Neural cell (in vitro differentiated cells): Measurements from ENCODE around the gene BTBD3. TPM values are rescaled to one million over a fixed set of nuclear protein-coding genes. Genes with fewer than 3 reads are reported as not detected.

Experiments used
- H2AFZ ChIP-seq: fragments of 200-600, 300-800 bp; sonication (generic), shearing (Covaris generic); 2 replicates; pipeline ENCODE4 v1.6.0; 2014; ENCODE audit warnings: low read depth, mild to moderate bottlenecking, antibody characterized with exemption, low read length, moderate library complexity
- H3F3A ChIP-seq: fragments of 200-600 bp; shearing (Covaris generic); 2 replicates; pipeline ENCODE4 v1.6.1; 2016; ENCODE audit warnings: mild to moderate bottlenecking, moderate library complexity, mixed read lengths, antibody characterized with exemption, low read length; ENCODE audit not compliant: insufficient read depth, poor library complexity, severe bottlenecking
- H3K27ac ChIP-seq: fragments of 200-600, 300-800 bp; sonication (generic), shearing (Covaris generic); 2 replicates; pipeline ENCODE4 v1.5.1; 2014; ENCODE audit warnings: mild to moderate bottlenecking, low read length, moderate library complexity
- H3K27me3 ChIP-seq: fragments of 300-800, 200-600 bp; sonication (generic), shearing (Covaris generic); 2 replicates; pipeline ENCODE4 v1.6.0; 2014; ENCODE audit warnings: mild to moderate bottlenecking, low read depth, low read length, moderate library complexity; ENCODE audit not compliant: insufficient read depth
- H3K36me3 ChIP-seq: fragments of 300-800, 200-600 bp; sonication (generic), shearing (Covaris generic); 2 replicates; pipeline ENCODE4 v1.5.1; 2014; ENCODE audit warnings: mild to moderate bottlenecking, antibody characterized with exemption, low read length, moderate library complexity; ENCODE audit not compliant: insufficient read depth
- H3K4me2 ChIP-seq: fragments of 300-800, 200-600 bp; sonication (generic), shearing (Covaris generic); 2 replicates; pipeline ENCODE4 v1.6.0; 2014; ENCODE audit warnings: mild to moderate bottlenecking, low read length
- H3K4me3 ChIP-seq: fragments of 300-800, 200-600 bp; sonication (generic), shearing (Covaris generic); 2 replicates; pipeline ENCODE4 v1.5.1; 2014; ENCODE audit warnings: mild to moderate bottlenecking, low read length, moderate library complexity
- H3K79me2 ChIP-seq: fragments of 200-600 bp; shearing (Covaris generic); replicated peaks from 2 replicates; pipeline ENCODE4 v1.6.0; 2014; ENCODE audit warnings: mild to moderate bottlenecking, low read length, moderate library complexity; ENCODE audit not compliant: insufficient read depth
- H3K9ac ChIP-seq: fragments of 300-800, 200-600 bp; sonication (generic), shearing (Covaris generic); 2 replicates; pipeline ENCODE4 v1.6.1; 2016; ENCODE audit warnings: mild to moderate bottlenecking, low read length, mixed read lengths
- H3K9me2 ChIP-seq: fragments of 200-600 bp; shearing (Covaris generic); 2 replicates; pipeline ENCODE4 v1.6.1; 2016; ENCODE audit warnings: mild to moderate bottlenecking, low read length, mixed read lengths; ENCODE audit not compliant: insufficient read depth
- H3K9me3 ChIP-seq: fragments of 200-600, 300-800 bp; sonication (generic), shearing (Covaris generic); 2 replicates; pipeline ENCODE4 v1.6.1; 2016; ENCODE audit warnings: mild to moderate bottlenecking, mixed run types, low read length, moderate library complexity, mixed read lengths
- H4K20me1 ChIP-seq: fragments of 200-600 bp; shearing (Covaris generic); 2 replicates; pipeline ENCODE4 v1.6.1; 2016; ENCODE audit warnings: mild to moderate bottlenecking, mixed run types; ENCODE audit not compliant: insufficient read depth
- CTCF ChIP-seq: fragments of 450-650 bp; IDR thresholded peaks from 2 replicates; pipeline ENCODE4 v1.5.1; 2014; ENCODE audit warnings: antibody characterized with exemption, mild to moderate bottlenecking, moderate library complexity; ENCODE audit not compliant: poor library complexity, severe bottlenecking
- EP300 ChIP-seq: fragments of 450-650 bp; conservative IDR thresholded peaks from 2 replicates; pipeline ENCODE4 v1.6.1; 2014; ENCODE audit warnings: antibody characterized with exemption, mild to moderate bottlenecking, moderate library complexity; ENCODE audit not compliant: poor library complexity, severe bottlenecking
- EZH2 ChIP-seq: fragments of 200-600, 300-800 bp; shearing (Covaris generic), sonication (generic); IDR thresholded peaks from 2 replicates; pipeline ENCODE4 v1.6.1; 2014; ENCODE audit warnings: antibody characterized with exemption, low read length, borderline replicate concordance, mild to moderate bottlenecking; ENCODE audit not compliant: insufficient read depth, poor library complexity, severe bottlenecking
- MXI1 ChIP-seq: fragments of 450-650 bp; conservative IDR thresholded peaks from 2 replicates; pipeline ENCODE4 v1.6.1; 2014; ENCODE audit warnings: antibody characterized with exemption, mild to moderate bottlenecking; ENCODE audit not compliant: poor library complexity, severe bottlenecking
- POLR2AphosphoS5 ChIP-seq: IDR thresholded peaks from 2 replicates; pipeline ENCODE4 v1.6.1; 2012
- RAD21 ChIP-seq: fragments of 450-650 bp; conservative IDR thresholded peaks from 2 replicates; pipeline ENCODE4 v1.6.1; 2014; ENCODE audit warnings: antibody characterized with exemption, mild to moderate bottlenecking, moderate library complexity
- REST ChIP-seq: IDR thresholded peaks from 2 replicates; pipeline ENCODE4 v1.6.1; 2012; ENCODE audit warnings: borderline replicate concordance
- SMC3 ChIP-seq: fragments of 450-650 bp; conservative IDR thresholded peaks from 2 replicates; pipeline ENCODE4 v1.6.1; 2014; ENCODE audit warnings: antibody characterized with exemption, mild to moderate bottlenecking, moderate library complexity; ENCODE audit not compliant: poor library complexity
- TAF1 ChIP-seq: IDR thresholded peaks from 2 replicates; pipeline ENCODE4 v1.6.1; 2012; ENCODE audit warnings: low read depth
- polyA plus RNA-seq: library from polyadenylated mRNA; depleted of rRNA; stranded (reverse); fragments of >200 nt; gene quantifications from 2 replicates; pipeline ENCODE4 v1.2.3, GENCODE V29; 2014

Gene BTBD3
- polyA plus RNA-seq, 1 donor from 2014 or later, result 90.0 TPM

GRCh38 chr20:11912013-11912658 is 5.6 kb upstream of the BTBD3 start:
- Histone ChIP-seq H3K36me3 (no peaks in the 10 kb centered on the region), H3F3A (no peaks in the 10 kb centered on the region), H3K27ac (no peak overlapping the region), H3K9me2 (no peaks in the 10 kb centered on the region), H3K4me2 (no peak overlapping the region), H4K20me1 (no peaks in the 10 kb centered on the region), H3K27me3 (no peaks in the 10 kb centered on the region), H3K9me3 (no peaks in the 10 kb centered on the region), H3K79me2 (peaks cover 83% of the 10 kb centered on the region), H2AFZ (no peak overlapping the region), H3K9ac (no peak overlapping the region), H3K4me3 (no peak overlapping the region)
- TF ChIP-seq CTCF (peak; percentile 19), MXI1 (no peak)

GRCh38 chr20:11912659-11913415 is 4.9 kb upstream of the BTBD3 start:
- Histone ChIP-seq H3K9me3 (no peaks in the 10 kb centered on the region), H4K20me1 (no peaks in the 10 kb centered on the region), H3F3A (no peaks in the 10 kb centered on the region), H3K36me3 (no peaks in the 10 kb centered on the region), H3K9ac (no peak overlapping the region), H3K4me2 (no peak overlapping the region), H3K79me2 (peaks cover 82% of the 10 kb centered on the region), H3K4me3 (no peak overlapping the region), H3K27me3 (no peaks in the 10 kb centered on the region), H3K9me2 (no peaks in the 10 kb centered on the region), H2AFZ (no peak overlapping the region), H3K27ac (no peak overlapping the region)
- TF ChIP-seq TAF1, result no peak
- TF ChIP-seq RAD21, result no peak
- no peak for TF ChIP-seq SMC3
- TF ChIP-seq EP300, result no peak
- TF ChIP-seq REST, result no peak
- no peak for TF ChIP-seq CTCF
- TF ChIP-seq MXI1, result no peak
- no peak for TF ChIP-seq EZH2
- TF ChIP-seq POLR2AphosphoS5, result no peak
